BE2C (cell line): ENCODE data around the gene HHAT.

Experiments used
- DNase-seq: peaks from one replicate; pipeline ENCODE4 v3.0.0-alpha.2; 2020
- H3K27me3 ChIP-seq: fragments of 250-450 bp; sonication (Bioruptor Pico); 2 replicates; pipeline ENCODE4 v1.5.1; 2020; ENCODE audit warnings: mild to moderate bottlenecking
- H3K36me3 ChIP-seq: fragments of 250-450 bp; sonication (Bioruptor Pico); 2 replicates; pipeline ENCODE4 v1.5.1; 2020; ENCODE audit warnings: mild to moderate bottlenecking
- H3K4me1 ChIP-seq: fragments of 250-450 bp; sonication (Bioruptor Pico); 2 replicates; pipeline ENCODE4 v1.5.1; 2020
- H3K4me3 ChIP-seq: 2 replicates; pipeline ENCODE4 v1.5.1; 2011; ENCODE audit warnings: low read depth, low read length
- H3K9me3 ChIP-seq: fragments of 250-450 bp; sonication (Bioruptor Pico); 2 replicates; pipeline ENCODE4 v1.5.1; 2020
- TF ChIP-seq, protein P1 (sequence below): IDR thresholded peaks from 2 replicates; pipeline ENCODE4 v1.5.1; 2012; ENCODE audit warnings: mild to moderate bottlenecking, low read depth, low read length

Gene HHAT

DNA sequence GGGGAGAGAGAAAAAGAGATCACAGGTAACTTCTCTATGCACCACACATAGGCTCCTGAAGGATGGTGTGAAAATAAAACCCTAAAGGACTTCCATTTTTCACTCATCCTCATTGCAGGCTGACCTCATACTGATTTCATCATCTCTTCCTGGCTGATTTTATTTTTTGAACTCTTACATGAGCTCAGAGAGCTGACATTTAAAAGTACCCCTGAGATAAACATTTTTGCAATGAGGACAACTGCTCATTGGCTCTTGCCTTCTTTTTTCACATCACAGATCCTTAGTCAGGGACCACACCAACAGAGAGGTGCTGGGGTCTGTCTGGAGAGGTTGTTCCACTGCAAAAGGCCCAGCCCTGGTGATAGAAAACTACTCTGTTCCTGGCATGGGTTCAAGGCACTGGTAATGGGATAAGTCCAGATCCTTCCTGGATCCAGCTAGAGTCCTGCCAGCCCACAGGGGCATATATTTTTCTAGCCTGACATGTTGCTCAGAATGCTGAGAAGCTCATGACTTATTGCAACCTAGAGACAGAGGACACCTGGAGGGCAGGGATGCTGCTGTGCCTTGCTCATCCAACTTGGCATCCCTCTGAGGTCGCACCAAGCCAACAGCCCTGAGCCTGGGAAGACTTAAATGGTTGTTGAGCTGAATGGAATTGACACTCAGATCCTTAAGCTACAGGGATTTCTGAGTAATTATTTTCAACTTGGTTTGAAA is 360.0 kb downstream of the HHAT start:
- TF ChIP-seq, protein P1, sequence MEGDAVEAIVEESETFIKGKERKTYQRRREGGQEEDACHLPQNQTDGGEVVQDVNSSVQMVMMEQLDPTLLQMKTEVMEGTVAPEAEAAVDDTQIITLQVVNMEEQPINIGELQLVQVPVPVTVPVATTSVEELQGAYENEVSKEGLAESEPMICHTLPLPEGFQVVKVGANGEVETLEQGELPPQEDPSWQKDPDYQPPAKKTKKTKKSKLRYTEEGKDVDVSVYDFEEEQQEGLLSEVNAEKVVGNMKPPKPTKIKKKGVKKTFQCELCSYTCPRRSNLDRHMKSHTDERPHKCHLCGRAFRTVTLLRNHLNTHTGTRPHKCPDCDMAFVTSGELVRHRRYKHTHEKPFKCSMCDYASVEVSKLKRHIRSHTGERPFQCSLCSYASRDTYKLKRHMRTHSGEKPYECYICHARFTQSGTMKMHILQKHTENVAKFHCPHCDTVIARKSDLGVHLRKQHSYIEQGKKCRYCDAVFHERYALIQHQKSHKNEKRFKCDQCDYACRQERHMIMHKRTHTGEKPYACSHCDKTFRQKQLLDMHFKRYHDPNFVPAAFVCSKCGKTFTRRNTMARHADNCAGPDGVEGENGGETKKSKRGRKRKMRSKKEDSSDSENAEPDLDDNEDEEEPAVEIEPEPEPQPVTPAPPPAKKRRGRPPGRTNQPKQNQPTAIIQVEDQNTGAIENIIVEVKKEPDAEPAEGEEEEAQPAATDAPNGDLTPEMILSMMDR, result no peak
- H3K36me3 ChIP-seq, result no peaks in the 10 kb centered on the region
- no peak for DNase-seq
- no peaks in the 10 kb centered on the region for H3K27me3 ChIP-seq
- H3K4me1 ChIP-seq, result peaks cover 5% of the 10 kb centered on the region; the same call in 1 of the 2 replicates
- H3K4me3 ChIP-seq, result no peak overlapping the region
- H3K9me3 ChIP-seq, result no peaks in the 10 kb centered on the region

DNA sequence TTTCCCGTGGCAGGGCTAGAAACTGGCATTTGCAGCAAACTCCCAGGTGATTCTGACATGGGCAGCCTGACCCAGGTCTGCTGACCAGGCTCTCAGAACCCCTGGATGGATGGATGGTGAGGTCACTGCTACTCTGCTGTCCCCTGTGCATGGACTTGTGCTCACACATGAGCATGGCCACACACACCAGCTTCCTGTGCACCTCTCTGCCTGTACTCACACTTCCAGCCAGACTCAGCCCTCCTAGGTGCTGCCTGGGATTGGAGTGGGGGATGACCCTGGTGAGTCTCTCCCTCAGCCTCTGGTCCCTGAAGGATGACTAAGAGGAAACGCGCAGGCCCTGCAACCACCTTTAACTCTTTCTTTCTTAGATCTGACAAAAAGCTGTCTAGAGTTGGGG is 361.1 kb downstream of the HHAT start:
- Histone ChIP-seq H3K4me3 (no peak overlapping the region), H3K27me3 (no peaks in the 10 kb centered on the region), H3K36me3 (no peaks in the 10 kb centered on the region), H3K4me1 (peaks cover 5% of the 10 kb centered on the region; the same call in 1 of the 2 replicates), H3K9me3 (no peaks in the 10 kb centered on the region)
- no peak for DNase-seq
- TF ChIP-seq, protein P1, result no peak

DNA sequence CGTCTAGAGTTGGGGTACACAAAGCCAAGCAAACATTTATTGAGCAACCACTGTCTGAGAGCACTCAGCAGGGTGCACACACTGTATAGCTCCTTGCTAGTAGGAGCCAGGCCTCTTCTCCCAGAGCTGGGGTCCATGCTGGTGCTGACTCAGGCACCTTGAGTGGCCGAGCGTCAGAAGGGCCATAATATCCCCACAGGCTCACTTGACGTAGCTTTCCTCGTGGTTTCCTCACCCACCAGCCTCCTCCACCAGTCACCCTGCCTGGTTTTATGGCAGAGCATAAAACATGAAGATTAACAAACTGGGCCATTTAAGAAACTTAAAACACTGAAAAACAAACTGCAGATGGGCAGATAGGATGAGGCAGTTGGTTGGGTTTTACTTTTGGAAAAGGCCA is 361.5 kb downstream of the HHAT start:
- TF ChIP-seq, protein P1, result no peak
- no peak for DNase-seq
- Histone ChIP-seq H3K27me3 (no peaks in the 10 kb centered on the region), H3K4me1 (peaks cover 5% of the 10 kb centered on the region; the same call in 1 of the 2 replicates), H3K4me3 (no peak overlapping the region), H3K9me3 (no peaks in the 10 kb centered on the region), H3K36me3 (no peaks in the 10 kb centered on the region)

- DNase-seq, result no peak
- Histone ChIP-seq H3K9me3 (no peaks in the 10 kb centered on the region), H3K4me3 (no peak overlapping the region), H3K4me1 (peaks cover 5% of the 10 kb centered on the region; the same call in 1 of the 2 replicates), H3K27me3 (no peaks in the 10 kb centered on the region), H3K36me3 (no peaks in the 10 kb centered on the region)
- TF ChIP-seq, protein P1, result no peak
Observed at GRCh38 chr1:210691039-210691610, 362.4 kb downstream of the HHAT start.

GRCh38 chr1:210692796-210693195 is 364.1 kb downstream of the HHAT start:
- H3K4me1 ChIP-seq, result peaks cover 12% of the 10 kb centered on the region
- TF ChIP-seq, protein P1, result no peak
- no peaks in the 10 kb centered on the region for H3K9me3 ChIP-seq
- no peak overlapping the region for H3K4me3 ChIP-seq
- H3K36me3 ChIP-seq, result no peaks in the 10 kb centered on the region
- no peak for DNase-seq
- no peaks in the 10 kb centered on the region for H3K27me3 ChIP-seq

GRCh38 chr1:210695026-210695425 is 366.3 kb downstream of the HHAT start:
- Histone ChIP-seq H3K4me1 (peaks cover 12% of the 10 kb centered on the region), H3K27me3 (no peaks in the 10 kb centered on the region), H3K4me3 (no peak overlapping the region), H3K36me3 (no peaks in the 10 kb centered on the region), H3K9me3 (no peaks in the 10 kb centered on the region)
- TF ChIP-seq, protein P1, result no peak
- no peak for DNase-seq
